ENCODE data around the gene LCLAT1.
"Not testable (repeated sequence)": the region's sequence is repeated elsewhere in the genome, so short reads cannot be mapped to it uniquely, and the experiment has no call there.

Gene LCLAT1

GRCh38 chr2:30510409-30510808 is 63.4 kb downstream of the LCLAT1 start:
- Histone ChIP-seq H3K27ac (replicated peaks) (no peak overlapping the region), H3K4me3 (replicated peaks; ENCODE audit: insufficient read depth, low read length) (no peak overlapping the region), H3K27me3 (ENCODE audit: insufficient read depth, poor library complexity, severe bottlenecking) (no peaks in the 10 kb centered on the region)
- no peak for TF ChIP-seq CTCF (IDR thresholded peaks at IDR 0.05; ENCODE audit: insufficient read depth, low read length)
- TF ChIP-seq SPI1 (IDR thresholded peaks at IDR 0.05; ENCODE audit: borderline replicate concordance, low read depth), result no peak
- no peak for TF ChIP-seq GABPA (IDR thresholded peaks at IDR 0.05; ENCODE audit: low read depth)
- no peak for TF ChIP-seq REST (IDR thresholded peaks at IDR 0.05; ENCODE audit: insufficient replicate concordance, low read depth)
- TF ChIP-seq POLR2AphosphoS5 (IDR thresholded peaks at IDR 0.05; ENCODE audit: low read depth), result no peak
- no peak for DNase-seq (ENCODE audit: low read depth in 1 of 2, low spot score in 1 of 2)

GRCh38 chr2:30511122-30512083 is 64.4 kb downstream of the LCLAT1 start:
- Histone ChIP-seq H3K4me3 (replicated peaks; ENCODE audit: insufficient read depth, low read length) (no peak overlapping the region), H3K27me3 (ENCODE audit: insufficient read depth, poor library complexity, severe bottlenecking) (no peaks in the 10 kb centered on the region), H3K27ac (replicated peaks) (no peak overlapping the region)
- TF ChIP-seq SPI1 (IDR thresholded peaks at IDR 0.05; ENCODE audit: borderline replicate concordance, low read depth), result no peak
- TF ChIP-seq CTCF (IDR thresholded peaks at IDR 0.05; ENCODE audit: insufficient read depth, low read length), result no peak
- no peak for TF ChIP-seq REST (IDR thresholded peaks at IDR 0.05; ENCODE audit: insufficient replicate concordance, low read depth)
- no peak for TF ChIP-seq GABPA (IDR thresholded peaks at IDR 0.05; ENCODE audit: low read depth)
- no peak for TF ChIP-seq POLR2AphosphoS5 (IDR thresholded peaks at IDR 0.05; ENCODE audit: low read depth)
- no peak for DNase-seq (ENCODE audit: low read depth in 1 of 2, low spot score in 1 of 2)

GRCh38 chr2:30512243-30512886 is 65.3 kb downstream of the LCLAT1 start:
- no peak for DNase-seq (ENCODE audit: low read depth in 1 of 2, low spot score in 1 of 2)
- H3K4me3 ChIP-seq (replicated peaks; ENCODE audit: insufficient read depth, low read length), result no peak overlapping the region
- no peak overlapping the region for H3K27ac ChIP-seq (replicated peaks)
- H3K27me3 ChIP-seq (ENCODE audit: insufficient read depth, poor library complexity, severe bottlenecking), result no peaks in the 10 kb centered on the region
- TF ChIP-seq CTCF (IDR thresholded peaks at IDR 0.05; ENCODE audit: insufficient read depth, low read length) (no peak), GABPA (IDR thresholded peaks at IDR 0.05; ENCODE audit: low read depth) (no peak)

- not testable (repeated sequence) for H3K27me3 ChIP-seq (ENCODE audit: insufficient read depth, poor library complexity, severe bottlenecking)
These were observed 66.6 kb downstream of the LCLAT1 start for GRCh38 chr2:30513649-30514048.

More at GRCh38 chr2:30513649-30514048, 66.6 kb downstream of the LCLAT1 start:
- not testable (repeated sequence) for H3K4me3 ChIP-seq (replicated peaks; ENCODE audit: insufficient read depth, low read length); DNase-seq (ENCODE audit: low read depth in 1 of 2, low spot score in 1 of 2); H3K27ac ChIP-seq (replicated peaks)

Data from HL-60 (cell line).